Activated naive CD4-positive, alpha-beta T cell treated with anti-CD3 and anti-CD28 coated beads, Interleukin-2, amount 10 ng/mL, durations not matched to agents 5 hours and 36 hours (primary cell): ENCODE results near the gene PAOX. TPM values are rescaled to one million over a fixed set of nuclear protein-coding genes. Genes with fewer than 3 reads are reported as not detected.

ENCODE experiments used
- microRNA-seq: library from miRNA; unstranded; fragments of <30 nt; microRNA quantifications from one replicate; pipeline ENCODE4 v1.2.0, GENCODE V29; 2022; ENCODE audit warnings: borderline microRNAs expressed, borderline replicate concordance
- total RNA-seq, 2 experiments: library from RNA; stranded (reverse); gene quantifications; one replicate each; pipeline ENCODE4 v1.2.3, GENCODE V29; 2021

The PAOX gene
- 1 to 10 TPM; 5.5 to 6.3 TPM for total RNA-seq

DNA sequence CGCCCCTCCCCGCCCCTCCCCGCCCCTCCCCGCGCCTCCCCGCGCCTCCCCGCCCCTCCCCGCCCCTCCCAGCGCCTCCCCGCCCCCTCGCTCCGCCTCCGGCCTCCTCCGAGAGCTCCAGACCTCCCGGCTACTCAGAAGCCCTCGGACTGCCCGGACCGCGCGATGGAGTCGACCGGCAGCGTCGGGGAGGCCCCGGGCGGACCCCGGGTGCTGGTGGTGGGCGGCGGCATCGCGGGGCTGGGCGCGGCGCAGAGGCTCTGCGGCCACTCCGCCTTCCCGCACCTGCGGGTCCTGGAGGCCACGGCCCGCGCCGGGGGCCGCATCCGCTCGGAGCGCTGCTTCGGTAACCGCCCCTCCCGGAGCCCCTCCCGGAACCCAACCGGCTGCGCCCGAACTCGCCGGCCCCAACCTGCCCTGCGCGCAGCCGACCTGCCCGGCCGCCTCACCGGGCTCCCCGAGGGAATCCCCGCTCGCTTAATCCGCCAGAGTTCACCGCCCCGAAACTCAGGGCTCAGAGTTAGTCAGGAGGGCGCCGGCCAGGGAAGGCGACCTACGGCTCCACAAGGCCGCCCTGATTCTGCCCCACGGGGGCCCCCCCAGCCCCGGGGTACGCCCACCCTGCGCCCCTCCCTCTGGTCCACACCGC lies at the start of gene PAOX:
Gene PAOX, plus strand, starts transcription at position 111 of the 649 bp plus-strand sequence. Its CDS starts 55 bp downstream, at position 166.

DNA sequence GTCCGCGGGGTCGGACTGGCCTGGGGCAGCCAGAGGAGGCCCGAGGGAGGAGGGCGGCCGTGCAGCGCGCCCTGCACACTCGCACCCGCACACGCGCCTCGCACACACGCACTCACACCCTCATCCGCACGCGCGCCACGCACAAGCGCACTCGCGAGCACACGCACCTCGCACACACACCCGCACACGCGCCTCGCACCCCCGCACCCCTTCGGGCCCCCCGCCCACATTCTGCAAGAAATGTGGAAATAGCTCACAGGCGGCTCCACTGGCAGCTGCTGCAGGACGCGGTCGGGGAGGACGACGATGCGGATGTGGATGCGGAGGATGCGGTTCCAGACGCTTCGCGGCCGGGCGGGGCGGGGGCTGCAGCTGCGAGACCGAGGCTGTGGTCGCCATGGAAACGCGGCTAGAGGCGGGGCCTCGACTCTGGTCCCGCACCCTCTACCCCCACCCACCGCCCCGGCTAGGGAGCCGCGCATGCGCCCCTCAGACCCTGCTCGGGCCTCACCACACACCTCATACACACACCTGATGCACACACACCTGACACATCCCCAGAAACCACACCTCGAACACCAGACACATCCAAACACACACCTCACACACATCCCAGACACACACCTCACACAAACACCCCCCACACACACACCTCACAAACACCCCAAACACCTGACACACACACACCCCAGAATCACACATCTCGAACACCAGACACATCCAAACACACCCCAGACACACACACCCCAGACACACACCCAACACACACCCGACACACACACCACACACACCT lies 42.3 kb upstream of the PAOX start, which contains the start of gene CALY:
Gene CALY, minus strand, starts transcription at position 320 of the 793 bp plus-strand sequence. CDS start 7,907 bp downstream, outside the sequence.

DNA sequence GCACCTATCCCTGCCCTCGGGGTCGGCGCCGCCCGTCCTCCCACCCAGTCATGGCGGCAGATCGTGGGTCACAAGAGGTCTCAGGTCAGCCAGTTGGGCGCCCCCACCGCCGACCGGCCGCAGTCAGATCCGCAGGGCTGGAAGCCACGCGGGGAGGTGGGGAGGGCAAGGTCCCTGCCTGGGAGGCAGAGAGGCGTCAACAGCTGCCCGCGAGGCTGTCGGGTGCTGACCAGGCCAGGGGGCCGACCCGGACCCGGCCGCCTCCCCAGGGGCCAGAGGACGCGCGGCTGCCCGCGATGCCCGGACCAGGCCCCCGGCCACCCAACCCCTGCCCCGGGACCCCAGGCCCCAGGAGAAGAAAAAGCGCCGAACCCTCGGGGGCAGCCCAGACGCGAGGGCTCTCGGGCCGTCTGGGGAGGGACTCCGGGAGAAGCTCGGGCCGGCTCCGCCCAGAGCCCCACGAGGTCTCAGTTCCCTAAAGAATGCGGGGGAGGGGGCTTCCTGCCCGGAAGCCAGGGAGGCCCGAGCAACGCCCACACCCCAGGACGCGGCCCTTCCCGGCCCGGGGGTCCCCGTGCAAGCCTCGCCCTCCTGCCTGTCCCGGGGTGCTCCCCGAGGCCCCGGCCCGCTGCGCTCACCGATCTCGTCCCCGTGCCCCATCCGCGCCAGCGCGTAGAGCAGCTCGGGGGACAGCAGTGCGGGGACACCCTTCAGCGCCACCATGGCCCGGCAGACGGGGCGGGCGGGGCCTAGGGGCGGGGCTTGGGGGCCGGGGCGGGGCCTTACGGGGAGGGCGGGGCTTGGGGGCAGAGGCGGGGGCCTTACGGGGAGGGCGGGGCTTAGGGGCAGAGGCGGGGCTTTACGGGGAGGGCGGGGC lies 21.5 kb upstream of the PAOX start, which contains the start of gene FUOM:
Gene FUOM, minus strand, starts transcription at position 735 of the 877 bp plus-strand sequence. Its CDS starts 12 bp downstream, at position 723.

DNA sequence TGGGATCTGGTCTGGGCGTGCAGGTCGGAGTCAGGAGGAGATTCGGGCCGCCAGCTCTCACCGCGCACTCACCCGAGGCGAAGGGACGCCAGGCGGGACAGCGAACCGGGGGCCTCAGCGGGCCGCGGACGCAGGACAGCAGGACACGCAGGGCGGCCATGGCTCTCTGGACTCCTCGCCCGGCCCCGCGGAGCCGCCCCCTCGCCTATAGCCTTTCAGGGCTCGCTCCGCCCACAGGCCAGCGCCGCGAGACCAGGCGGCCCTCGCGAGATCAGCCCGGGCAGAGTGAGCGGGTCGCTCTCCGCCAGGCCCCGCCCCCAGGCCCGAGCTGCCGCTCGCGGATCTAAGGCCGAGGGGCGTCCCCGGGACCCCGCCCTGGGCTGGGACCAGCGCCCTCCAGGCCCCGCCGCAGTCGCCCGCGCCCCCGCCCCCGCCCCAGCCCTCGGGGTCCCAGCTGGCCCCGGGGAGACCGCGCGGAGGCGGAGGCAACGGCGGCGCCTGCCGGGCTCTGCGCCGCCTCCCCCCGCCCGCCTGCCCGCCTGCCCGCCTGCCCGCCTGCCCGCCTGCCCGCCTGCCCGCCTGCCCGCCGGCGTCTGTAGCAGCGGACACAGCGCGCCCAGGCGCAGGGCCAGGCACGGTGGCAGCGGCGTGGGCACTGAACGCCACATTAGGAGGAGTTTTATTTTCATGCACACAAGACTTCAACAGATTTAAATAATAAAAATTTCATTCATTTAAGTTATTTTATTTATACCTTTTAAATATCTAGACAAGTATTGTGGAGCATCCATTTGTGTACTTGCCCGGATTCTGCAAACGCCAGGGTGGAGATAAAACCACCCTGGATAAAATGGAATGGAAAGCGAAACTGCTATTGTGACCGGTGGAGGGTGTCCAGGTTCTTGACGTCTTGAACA lies 5.6 kb upstream of the PAOX start, which contains the start of gene ECHS1:
Gene ECHS1, minus strand, starts transcription at position 181 of the 917 bp plus-strand sequence. Its CDS starts 21 bp downstream, at position 160.

DNA sequence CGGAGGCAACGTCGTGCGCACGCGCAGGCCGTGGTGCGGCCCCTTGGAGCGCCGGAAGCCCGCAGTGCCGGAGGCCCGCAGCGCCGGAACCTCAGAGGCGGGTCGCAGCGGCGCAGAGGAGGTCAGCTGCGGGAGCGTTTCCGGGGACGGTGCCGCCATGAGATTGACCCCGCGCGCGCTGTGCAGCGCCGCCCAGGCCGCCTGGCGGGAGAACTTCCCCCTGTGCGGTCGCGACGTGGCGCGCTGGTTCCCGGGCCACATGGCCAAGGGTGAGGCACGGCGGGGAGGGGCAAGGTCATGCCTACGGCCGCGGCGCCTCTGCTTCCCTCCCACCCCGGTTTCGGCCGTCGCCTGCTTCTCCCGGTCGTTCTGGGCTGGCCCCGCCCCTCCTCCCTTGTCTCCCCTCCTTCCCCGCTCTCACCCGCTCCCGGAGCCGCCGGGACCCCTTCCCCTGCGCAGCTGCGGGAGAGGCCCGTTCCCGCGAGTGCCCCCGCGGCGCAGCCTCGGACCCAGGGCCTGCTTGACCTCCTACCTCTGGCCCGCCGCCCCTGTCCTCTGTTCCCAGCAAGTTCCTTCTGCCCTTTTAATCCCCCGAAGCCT lies 15.1 kb downstream of the PAOX start, which contains the start of gene MTG1:
Gene MTG1, plus strand, starts transcription at position 94 of the 600 bp plus-strand sequence. Its CDS starts 64 bp downstream, at position 158.

DNA sequence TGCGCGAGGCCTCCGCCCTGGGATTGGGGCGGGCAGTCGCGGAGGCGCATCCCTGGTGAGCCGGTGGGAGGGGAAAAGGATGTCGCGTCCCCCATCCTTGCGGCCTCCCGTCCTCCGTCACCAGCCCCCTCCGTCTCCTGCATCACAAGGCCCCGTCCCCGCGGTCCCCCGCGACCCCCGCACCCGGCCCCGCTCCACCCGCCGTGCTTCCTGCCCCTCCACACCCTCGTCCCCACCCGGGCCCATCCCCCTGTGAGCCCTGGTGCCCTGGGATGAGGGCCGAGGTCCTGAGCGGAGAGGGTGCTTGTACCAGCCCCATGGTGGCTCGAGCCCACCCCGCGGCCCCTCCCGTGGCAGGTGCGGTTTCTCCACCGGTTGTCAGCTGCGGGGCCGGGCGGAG lies 45.5 kb downstream of the PAOX start, which contains the start of gene SPRN:
Gene SPRN, minus strand, starts transcription at position 25 of the 400 bp plus-strand sequence. CDS start 944 bp downstream, outside the sequence.

Small RNAs within 50 kb of the gene (microRNA-seq; reads per million reads assigned to microRNA genes)
- 1.3 reads per million for gene MIR3944

Other genes starting within 250 kb of the PAOX start
- under 1 TPM; 0.26 to 0.83 TPM for gene KNDC1, start 219.0 kb upstream of the PAOX start, total RNA-seq
- not detected for gene UTF1, start 149.0 kb upstream of the PAOX start, total RNA-seq
- not detected for gene VENTX, start 141.4 kb upstream of the PAOX start, total RNA-seq
- 100 to 1,000 TPM in 1 of 2 experiments, 10 to 100 TPM in 1; 91.0 to 101 TPM for gene ADAM8, start 102.4 kb upstream of the PAOX start, total RNA-seq
- 10 to 100 TPM; 55.9 to 61.1 TPM for gene TUBGCP2, start 70.4 kb upstream of the PAOX start, total RNA-seq
- 10 to 100 TPM; 44.5 to 48.9 TPM for gene ZNF511, start 70.3 kb upstream of the PAOX start, total RNA-seq
- gene CALY, start 42.4 kb upstream of the PAOX start, total RNA-seq = not detected
- gene PRAP1, start 31.9 kb upstream of the PAOX start, total RNA-seq = not detected
- 10 to 100 TPM; 15.6 to 19.1 TPM for gene FUOM, start 21.2 kb upstream of the PAOX start, total RNA-seq
- gene ECHS1, start 5.9 kb upstream of the PAOX start, total RNA-seq = 10 to 100 TPM; 33.8 to 35.3 TPM
- gene MTG1, start 14.9 kb downstream of the PAOX start, total RNA-seq = 10 to 100 TPM; 44.6 to 50.0 TPM
- gene SPRN, start 45.4 kb downstream of the PAOX start, total RNA-seq = not detected
- gene SCART1, start 74.7 kb downstream of the PAOX start, total RNA-seq = 1 to 10 TPM; 2.5 to 3.3 TPM
- under 1 TPM in 1 of 2 experiments, not detected in 1; 0.30 TPM for gene CYP2E1, start 148.1 kb downstream of the PAOX start, total RNA-seq
- not detected for gene SYCE1, start 186.3 kb downstream of the PAOX start, total RNA-seq
- gene FRG2B, start 247.5 kb downstream of the PAOX start, total RNA-seq = not detected